GM12878 (cell line): ENCODE data around the gene MYCBP2. TPM values are rescaled to one million over a fixed set of nuclear protein-coding genes. Genes with fewer than 3 reads are reported as not detected.

Source experiments
- ATAC-seq: fragments of 200-7000 bp; cut with Tn5 transposase; 3 replicates; pipeline ENCODE4 v1.9.1; 2020; ENCODE audit warnings: mild to moderate bottlenecking, moderate library complexity
- BruUV-seq: library from RNA; stranded (reverse); fragments of 400-500 nt; replicated peaks from 2 replicates; lab custom pipeline; 2021; lab: Mats Ljungman, UMichigan
- CTCF ChIA-PET: fragments of 300-600 bp; sonication (Branson Sonifier 250); formaldehyde crosslinking; extraction: SDS; loops from one replicate; lab custom pipeline; 2021; ENCODE audit warnings: inconsistent platforms; lab: Yijun Ruan, JAX
- POLR2A ChIA-PET: fragments of 350-600 bp; formaldehyde crosslinking; extraction: SDS; loops from one replicate; lab custom pipeline; 2021; ENCODE audit warnings: inconsistent platforms; lab: Charles Lee
- RAD21 ChIA-PET: fragments of 300-600 bp; sonication (Branson Sonifier 250); formaldehyde crosslinking; loops from one replicate; lab custom pipeline; 2023; ENCODE audit warnings: antibody characterized with exemption; ENCODE audit not compliant: unreplicated experiment; lab: Charles Lee
- SMC1A ChIA-PET: fragments of 300-600 bp; sonication (Branson Sonifier 250); formaldehyde crosslinking; loops from one replicate; lab custom pipeline; 2023; ENCODE audit not compliant: unreplicated experiment, uncharacterized antibody; lab: Charles Lee
- DNase-seq: peaks from one replicate; pipeline ENCODE4 v3.0.0-alpha.2; 2011; ENCODE audit warnings: low read depth, low spot score
- FAIRE-seq: peaks from 3 replicates; lab custom pipeline; 2011; peaks lifted over from hg19 to GRCh38; lab: Jason Lieb, UNC
- H2AFZ ChIP-seq: 2 replicates; pipeline ENCODE4 v1.6.0; 2011; ENCODE audit warnings: low read depth, low read length, control low read depth; ENCODE audit not compliant: control insufficient read depth
- H3K27ac ChIP-seq: 2 replicates; pipeline ENCODE4 v1.5.1; 2011; ENCODE audit warnings: control low read depth; ENCODE audit not compliant: control insufficient read depth, insufficient read depth
- H3K27me3 ChIP-seq, 2 experiments: replicated peaks in 1 of 2; 2 replicates each; pipeline versions ENCODE4 v1.6.0 to v1.6.1; 2011; ENCODE audit warnings: low read length in 1 of 2; ENCODE audit not compliant: control insufficient read depth in 2 of 2, insufficient read depth in 2 of 2
- H3K36me3 ChIP-seq, 2 experiments: 2 replicates each; pipeline ENCODE4 v1.5.1; 2011; ENCODE audit warnings: low read length in 1 of 2; ENCODE audit not compliant: control insufficient read depth in 2 of 2, insufficient read depth in 2 of 2
- H3K4me1 ChIP-seq: 2 replicates; pipeline ENCODE4 v1.6.1; 2011; ENCODE audit warnings: mild to moderate bottlenecking, low read length, moderate library complexity, mixed read lengths; ENCODE audit not compliant: control insufficient read depth, insufficient read depth
- H3K4me2 ChIP-seq: 2 replicates; pipeline ENCODE4 v1.6.0; 2011; ENCODE audit warnings: control low read depth; ENCODE audit not compliant: control insufficient read depth, insufficient read depth
- H3K4me3 ChIP-seq: fragments of 200-600 bp; sonication (generic); 2 replicates; pipeline ENCODE4 v1.5.1; 2016
- H3K79me2 ChIP-seq: 2 replicates; pipeline ENCODE4 v1.6.0; 2011; ENCODE audit warnings: low read length; ENCODE audit not compliant: control insufficient read depth, insufficient read depth
- H3K9ac ChIP-seq: 2 replicates; pipeline ENCODE4 v1.8.0; 2011; ENCODE audit warnings: low read length, control low read depth, mixed read lengths; ENCODE audit not compliant: control insufficient read depth, insufficient read depth
- H3K9me3 ChIP-seq: replicated peaks from 3 replicates; pipeline ENCODE4 v1.5.1; 2011; ENCODE audit warnings: mild to moderate bottlenecking, low read length; ENCODE audit not compliant: control insufficient read depth, insufficient read depth
- H4K20me1 ChIP-seq: 2 replicates; pipeline ENCODE4 v1.6.0; 2011; ENCODE audit not compliant: control insufficient read depth, insufficient read depth
- CBX5 ChIP-seq: sonication (generic); IDR thresholded peaks from 2 replicates; pipeline ENCODE4 v1.6.1; 2016; ENCODE audit warnings: low read depth, moderate library complexity, mild to moderate bottlenecking, inconsistent platforms
- CTCF ChIP-seq, 3 experiments: IDR thresholded peaks in 2 of 3; conservative IDR thresholded peaks in 1 of 3; 2 replicates each; pipeline ENCODE4 v1.5.1; 2011; ENCODE audit warnings: low read depth in 3 of 3, low read length in 3 of 3, mild to moderate bottlenecking in 3 of 3, control low read depth in 2 of 3, moderate library complexity in 2 of 3, inconsistent platforms in 1 of 3, mixed read lengths in 1 of 3; ENCODE audit not compliant: control insufficient read depth in 2 of 3, insufficient read depth in 1 of 3; ENCODE audit errors: extremely low read depth in 1 of 3
- FOS ChIP-seq: IDR thresholded peaks from 3 replicates; pipeline ENCODE4 v1.6.1; 2011; ENCODE audit warnings: borderline replicate concordance; ENCODE audit not compliant: insufficient read length; ENCODE audit errors: extremely low read depth
- FOXM1 ChIP-seq: IDR thresholded peaks from 2 replicates; pipeline ENCODE4 v1.6.1; 2012; ENCODE audit warnings: low read depth, mild to moderate bottlenecking, inconsistent platforms, low read length, moderate library complexity
- GATAD2B ChIP-seq: fragments of 450-650 bp; conservative IDR thresholded peaks from 2 replicates; pipeline ENCODE4 v1.6.1; 2017; ENCODE audit warnings: low read depth, mild to moderate bottlenecking, moderate library complexity
- NR2C2 ChIP-seq: IDR thresholded peaks from 2 replicates; pipeline ENCODE4 v1.6.1; 2011; ENCODE audit warnings: borderline replicate concordance, low read depth; ENCODE audit not compliant: control insufficient read depth, insufficient read length
- RELB ChIP-seq: fragments of 450-650 bp; IDR thresholded peaks from 2 replicates; pipeline ENCODE4 v1.6.1; 2017; ENCODE audit warnings: low read depth, mild to moderate bottlenecking, moderate library complexity
- RFX5 ChIP-seq: IDR thresholded peaks from 2 replicates; pipeline ENCODE4 v1.6.1; 2011; ENCODE audit warnings: low read depth, low read length, improper control_type of control experiment
- SIX5 ChIP-seq: IDR thresholded peaks from 2 replicates; pipeline ENCODE4 v1.6.1; 2011; ENCODE audit warnings: mild to moderate bottlenecking, low read depth, low read length, moderate library complexity; ENCODE audit not compliant: severe bottlenecking
- SMAD5 ChIP-seq: IDR thresholded peaks from 2 replicates; pipeline ENCODE4 v1.6.1; 2016; ENCODE audit warnings: antibody characterized with exemption, low read depth
- TAF1 ChIP-seq: IDR thresholded peaks from 2 replicates; pipeline ENCODE4 v1.6.1; 2011; ENCODE audit warnings: mild to moderate bottlenecking, low read depth, low read length, borderline replicate concordance
- WGBS: methylation state at CpG from one replicate; pipeline ENCODE4 v1.1.6; 2016; ENCODE audit warnings: low lambda C conversion rate; ENCODE audit not compliant: insufficient replicate concordance, insufficient coverage; ENCODE audit errors: missing lambda C conversion rate; 5-methylcytosine and 5-hydroxymethylcytosine counted together
- in situ Hi-C: fragments of 300-500 bp; cut with MboI; formaldehyde crosslinking; loops from 9 replicates; pipeline ENCODE4 v1.14.3; 2018; ENCODE audit warnings: mixed read lengths
- intact Hi-C: fragments of 100-400 bp; cut with micrococcal nuclease; formaldehyde crosslinking; loops from one replicate; pipeline ENCODE4 v1.14.2; 2022; ENCODE audit not compliant: unreplicated experiment
- polyA plus RNA-seq, 11 experiments: library from polyadenylated mRNA; depleted of rRNA in 4 of 11; unstranded in 6 of 11; stranded (reverse) in 5 of 11; fragments of >200 nt; fragmentation: Nextera tagmentation in 4 of 11; fragmentation: Illumina TruSeq in 1 of 11; extraction: Ambion mirVana in 4 of 11; extraction: Trizol in 1 of 11; gene quantifications; 1 replicate in 1 of 11; 2 replicates in 10 of 11; pipeline versions ENCODE4 v1.2.1 to v1.2.3, GENCODE V29; 2011 to 2016; ENCODE audit warnings: inconsistent platforms in 2 of 11, missing spikeins in 2 of 11, low read depth in 1 of 11
- total RNA-seq, 4 experiments: library from RNA; depleted of rRNA in 3 of 4; stranded (reverse); fragments of >200 nt in 3 of 4; fragmentation: Illumina TruSeq in 1 of 4; extraction: Trizol in 1 of 4; gene quantifications; 2 replicates each; pipeline versions ENCODE4 v1.2.1 to v1.2.3, GENCODE V29; 2013 to 2021

Gene MYCBP2
- total and polyA plus RNA-seq, 10 of the 15 experiments (the other 5 are each of a cell fraction or from before 2014, with no cell fraction given) = 51.9 to 152 (median 98.2) TPM

DNA sequence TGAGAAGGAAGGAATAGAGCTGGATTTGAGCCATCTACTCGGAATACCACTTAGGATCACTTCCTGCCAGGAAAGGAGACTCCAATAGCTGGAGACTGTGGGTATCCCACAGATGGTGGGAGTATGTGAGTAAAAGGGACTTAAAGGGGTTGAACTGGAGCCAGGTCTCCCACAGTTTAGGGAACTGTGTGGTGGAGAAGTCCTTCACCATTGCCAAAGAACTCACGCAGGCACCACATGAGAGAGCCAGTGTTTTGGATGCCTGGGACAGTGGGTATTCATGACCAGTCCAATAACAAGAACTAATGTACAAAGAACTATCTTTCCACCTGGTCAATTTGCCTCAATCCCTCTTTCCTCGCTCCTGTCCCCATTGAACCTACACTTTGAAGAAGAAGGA, 24.4 kb upstream of the MYCBP2 start:
- POLR2A ChIA-PET = interaction anchor here (1.0 to 1.5 kb wide), 3 partner anchors 12 to 79 kb away, joined by 3 to 4 read pairs (median 3); partner anchors contain the start of gene MYCBP2
- no peak for ATAC-seq
- Histone ChIP-seq H3K4me1 (no peaks in the 10 kb centered on the region), H3K79me2 (no peaks in the 10 kb centered on the region), H4K20me1 (no peaks in the 10 kb centered on the region), H3K36me3 (no peaks in the 10 kb centered on the region), H3K9ac (no peak overlapping the region), H3K27ac (no peak overlapping the region), H2AFZ (no peak overlapping the region), H3K4me3 (no peak overlapping the region), H3K27me3 (no peaks in the 10 kb centered on the region), H3K9me3 (no peaks in the 10 kb centered on the region; the same call in 2 of the 3 replicates), H3K4me2 (no peak overlapping the region)
- RAD21 ChIA-PET = interaction anchor here (1.3 kb wide), 1 partner anchor 21 kb away, joined by 3 read pairs; no protein-coding TSS in a partner anchor
- no TSS peak for BruUV-seq
- no peak for DNase-seq
- in situ Hi-C loops = no loop called here
- 100% methylated on average over 3 of the region's 3 CpGs for WGBS
- CTCF ChIA-PET = no interaction called here
- SMC1A ChIA-PET = interaction anchor here (1.0 to 4.8 kb wide), 5 partner anchors 9 to 75 kb away, joined by 3 to 41 read pairs (median 3); no protein-coding TSS in a partner anchor
- TF ChIP-seq CBX5 = no peak
- intact Hi-C loops = no loop called here
- no peak for FAIRE-seq

DNA sequence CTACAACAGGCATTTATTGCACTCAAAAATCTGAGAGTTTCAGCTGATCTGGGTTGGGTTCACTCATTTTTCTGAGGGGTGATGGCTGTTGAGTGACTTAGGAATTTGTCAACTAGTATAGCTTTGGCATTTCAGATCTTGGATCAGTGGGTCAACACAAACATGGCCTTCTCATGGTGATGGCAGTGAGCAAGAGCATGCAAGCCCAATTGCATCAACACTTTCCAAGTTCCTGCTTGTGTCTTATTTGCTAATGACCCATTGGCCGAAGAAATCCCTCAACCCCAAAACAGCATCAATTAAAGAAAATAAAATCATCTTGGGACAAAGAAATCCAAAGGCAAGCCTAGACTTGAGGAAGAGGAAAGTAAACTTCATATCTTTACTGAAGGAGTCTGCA, 23.9 kb upstream of the MYCBP2 start:
- intact Hi-C loops (no loop called here), in situ Hi-C loops (no loop called here)
- 83% methylated on average over 1 of the region's 1 CpG for WGBS
- Histone ChIP-seq H4K20me1 (no peaks in the 10 kb centered on the region), H3K36me3 (no peaks in the 10 kb centered on the region), H3K4me1 (no peaks in the 10 kb centered on the region), H3K4me2 (no peak overlapping the region), H3K27me3 (no peaks in the 10 kb centered on the region), H3K79me2 (no peaks in the 10 kb centered on the region), H3K27ac (no peak overlapping the region), H2AFZ (no peak overlapping the region), H3K4me3 (no peak overlapping the region), H3K9ac (no peak overlapping the region), H3K9me3 (no peaks in the 10 kb centered on the region; the same call in 2 of the 3 replicates)
- ATAC-seq = no peak
- no peak for DNase-seq
- SMC1A ChIA-PET = interaction anchor here (0.8 to 4.8 kb wide), 10 partner anchors 9 to 128 kb away, joined by 3 to 41 read pairs (median 4); no protein-coding TSS in a partner anchor
- RAD21 ChIA-PET = interaction anchor here (0.6 to 1.3 kb wide), 4 partner anchors 11 to 361 kb away, joined by 3 read pairs; no protein-coding TSS in a partner anchor
- CTCF ChIA-PET = interaction anchor here (1.2 kb wide), 1 partner anchor 12 kb away, joined by 3 read pairs; no protein-coding TSS in a partner anchor
- no TSS peak for BruUV-seq
- no peak for FAIRE-seq
- POLR2A ChIA-PET = interaction anchor here (0.6 to 1.5 kb wide), 7 partner anchors 10 to 79 kb away, joined by 3 to 5 read pairs (median 3); partner anchors contain the start of gene MYCBP2
- TF ChIP-seq RFX5 (no peak), TAF1 (no peak), RELB (no peak), SIX5 (no peak), FOXM1 (no peak), SMAD5 (no peak), NR2C2 (no peak), GATAD2B (no peak), FOS (no peak), CTCF (IDR thresholded peaks at IDR 0.05 in 2 of 3, conservative IDR thresholded peaks at IDR 0.05 in 1 of 3; ENCODE audit: control insufficient read depth in 2 of 3, extremely low read depth in 1 of 3, insufficient read depth in 1 of 3, low read depth in 3 of 3, low read length in 3 of 3) (no peak)
